Osteocyte (in vitro differentiated cells): ENCODE results near the gene PRDM16. TPM values are rescaled to one million over a fixed set of nuclear protein-coding genes. Genes with fewer than 3 reads are reported as not detected.

Source experiments
- DNase-seq: peaks from one replicate; pipeline ENCODE4 v3.0.0; 2021; ENCODE audit warnings: mixed read lengths; ENCODE audit not compliant: unreplicated experiment; ENCODE audit errors: extremely low spot score
- H3K27ac Mint-ChIP-seq: one replicate; pipeline ENCODE4 v1.8.0; 2021; ENCODE audit warnings: mild to moderate bottlenecking, mixed read lengths; ENCODE audit not compliant: unreplicated experiment
- H3K27me3 Mint-ChIP-seq: one replicate; pipeline ENCODE4 v1.8.0; 2021; ENCODE audit warnings: mixed read lengths; ENCODE audit not compliant: unreplicated experiment
- H3K36me3 Mint-ChIP-seq: one replicate; pipeline ENCODE4 v1.8.0; 2021; ENCODE audit warnings: mixed read lengths; ENCODE audit not compliant: unreplicated experiment
- H3K4me1 Mint-ChIP-seq: one replicate; pipeline ENCODE4 v1.8.0; 2021; ENCODE audit warnings: mixed read lengths; ENCODE audit not compliant: unreplicated experiment
- H3K4me3 Mint-ChIP-seq: one replicate; pipeline ENCODE4 v1.8.0; 2021; ENCODE audit warnings: mild to moderate bottlenecking, moderate library complexity, mixed read lengths; ENCODE audit not compliant: unreplicated experiment
- H3K9me3 Mint-ChIP-seq: one replicate; pipeline ENCODE4 v1.8.0; 2021; ENCODE audit warnings: mixed read lengths; ENCODE audit not compliant: unreplicated experiment
- CTCF ChIP-seq: fragments of 200-600 bp; sonication (generic); IDR thresholded peaks from 2 replicates; pipeline ENCODE4 v1.5.0; 2021; ENCODE audit warnings: antibody characterized with exemption, mild to moderate bottlenecking, moderate library complexity
- total RNA-seq: library from RNA; stranded (reverse); gene quantifications from 2 replicates; pipeline ENCODE4 v1.2.1, GENCODE V29; 2021

PRDM16 gene
- total RNA-seq, 1 donor from 2014 or later: 7.1 TPM

GRCh38 chr1:3304692-3305091, 235.7 kb downstream of the PRDM16 start:
- DNase-seq: no peak
- Mint-ChIP-seq H3K36me3 (no peaks in the 10 kb centered on the region), H3K27me3 (peaks cover 7% of the 10 kb centered on the region), H3K9me3 (no peaks in the 10 kb centered on the region), H3K4me1 (peaks cover 8% of the 10 kb centered on the region), H3K4me3 (no peak overlapping the region), H3K27ac (no peak overlapping the region)
- TF ChIP-seq CTCF: no peak

DNA sequence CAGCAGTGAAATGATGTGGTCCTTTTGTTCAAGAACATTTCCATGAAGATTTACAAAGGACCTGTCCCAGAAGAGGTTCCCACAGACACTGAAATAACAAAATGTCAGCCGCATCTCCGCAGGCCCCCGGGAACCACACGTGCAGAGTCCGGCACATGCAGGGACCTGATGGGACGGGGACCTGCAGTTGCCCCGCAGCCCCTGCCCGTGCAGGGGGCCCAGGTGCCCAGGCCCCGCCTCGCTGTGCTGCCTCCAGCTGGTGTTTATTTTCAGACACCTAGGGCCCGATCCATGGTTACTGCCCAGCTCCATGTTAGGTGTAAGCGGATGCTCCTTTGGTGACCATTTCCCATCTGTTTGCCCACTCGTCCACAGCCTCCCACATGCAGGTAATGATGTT, 236.2 kb downstream of the PRDM16 start:
- no peak for TF ChIP-seq CTCF
- Mint-ChIP-seq H3K36me3 (no peaks in the 10 kb centered on the region), H3K27ac (no peak overlapping the region), H3K4me3 (no peak overlapping the region), H3K4me1 (peaks cover 8% of the 10 kb centered on the region), H3K27me3 (peaks cover 7% of the 10 kb centered on the region), H3K9me3 (no peaks in the 10 kb centered on the region)
- DNase-seq: no peak

DNA sequence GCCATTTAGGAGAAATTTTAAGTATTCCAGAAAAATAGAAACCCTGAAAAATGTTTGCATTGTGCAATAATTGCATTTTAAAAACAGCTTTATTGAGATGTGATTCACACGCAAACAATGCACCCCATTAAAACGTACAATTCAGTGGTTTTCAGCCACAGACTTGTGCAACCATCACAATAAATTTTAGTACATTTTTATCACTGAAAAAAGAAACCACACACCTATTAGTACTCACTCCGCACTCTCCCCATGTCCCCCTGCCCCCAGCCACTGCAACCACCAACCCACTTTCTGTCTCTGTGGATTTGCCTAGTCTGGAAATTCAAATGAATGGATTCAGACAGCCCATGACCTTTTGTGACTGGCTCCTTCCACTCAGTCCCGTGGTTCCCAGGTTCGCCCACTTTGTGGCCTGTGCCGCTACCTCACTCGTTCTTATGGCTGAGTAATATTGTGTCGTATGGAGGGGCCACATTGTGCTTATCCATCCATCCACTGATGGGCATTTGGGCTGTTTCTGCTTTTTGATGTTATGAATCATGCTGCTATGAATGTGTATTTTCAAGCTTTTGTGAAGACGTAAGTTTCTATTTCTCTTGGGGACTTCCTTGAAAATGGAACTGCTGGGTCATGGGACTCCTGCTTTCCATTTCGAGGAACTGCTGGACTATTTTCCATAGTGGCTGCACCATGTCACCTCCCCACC, 237.7 kb downstream of the PRDM16 start:
- H3K27ac Mint-ChIP-seq: no peak overlapping the region
- no peak overlapping the region for H3K4me3 Mint-ChIP-seq
- H3K36me3 Mint-ChIP-seq: no peaks in the 10 kb centered on the region
- H3K4me1 Mint-ChIP-seq: peaks cover 9% of the 10 kb centered on the region
- no peaks in the 10 kb centered on the region for H3K9me3 Mint-ChIP-seq
- peaks cover 7% of the 10 kb centered on the region for H3K27me3 Mint-ChIP-seq
- no peak for TF ChIP-seq CTCF
- no peak for DNase-seq

DNA sequence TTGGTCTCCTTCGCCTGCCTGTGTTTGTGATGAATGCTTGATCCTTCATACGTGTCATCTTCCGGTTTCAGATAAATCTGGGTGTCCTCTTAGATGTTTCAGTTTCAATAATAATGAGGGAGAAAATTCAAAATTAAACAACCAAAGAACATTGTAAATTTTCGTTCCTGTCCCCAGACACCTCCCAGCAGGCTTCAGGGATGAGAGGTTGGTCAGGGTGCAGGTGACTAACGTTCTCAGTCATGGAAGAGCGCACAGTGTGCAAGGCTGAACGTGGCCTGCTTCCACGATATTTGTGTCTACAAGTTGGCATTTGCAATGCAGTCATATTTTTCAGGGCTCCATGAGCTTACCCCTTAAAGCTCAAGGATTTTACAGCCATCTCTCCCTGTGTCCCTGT, 238.4 kb downstream of the PRDM16 start:
- Mint-ChIP-seq H3K4me3 (no peak overlapping the region), H3K27ac (no peak overlapping the region), H3K27me3 (peaks cover 7% of the 10 kb centered on the region), H3K4me1 (peaks cover 10% of the 10 kb centered on the region), H3K36me3 (no peaks in the 10 kb centered on the region), H3K9me3 (no peaks in the 10 kb centered on the region)
- no peak for TF ChIP-seq CTCF
- DNase-seq: no peak

- no peak overlapping the region for H3K4me3 Mint-ChIP-seq
- no peak overlapping the region for H3K27ac Mint-ChIP-seq
- no peaks in the 10 kb centered on the region for H3K9me3 Mint-ChIP-seq
- H3K27me3 Mint-ChIP-seq: peaks cover 3% of the 10 kb centered on the region
- no peak for TF ChIP-seq CTCF
- H3K4me1 Mint-ChIP-seq: peaks cover 17% of the 10 kb centered on the region
- H3K36me3 Mint-ChIP-seq: no peaks in the 10 kb centered on the region
- DNase-seq: no peak
These were observed 239.1 kb downstream of the PRDM16 start for GRCh38 chr1:3308053-3308452.
